Esophagus (tissue), 2 donors: Measurements from ENCODE around the gene ZNF546. TPM values are rescaled to one million over a fixed set of nuclear protein-coding genes. Genes with fewer than 3 reads are reported as not detected.
A peak's percentile ranks its signal among the peaks of the same experiment; 100 is the strongest.

Experiments
- H3K27ac ChIP-seq, 2 donors: one replicate each; pipeline ENCODE4 v1.5.1; 2013; ENCODE audit warnings: low read depth in 2 of 2, mild to moderate bottlenecking in 2 of 2, inconsistent platforms in 1 of 2, low read length in 1 of 2, moderate library complexity in 1 of 2
- H3K27me3 ChIP-seq, 2 donors: one replicate each; pipeline ENCODE4 v1.6.1; 2013; ENCODE audit warnings: low read length in 2 of 2, control low read depth in 1 of 2, mild to moderate bottlenecking in 1 of 2; ENCODE audit not compliant: insufficient read depth in 2 of 2, control insufficient read depth in 1 of 2
- H3K36me3 ChIP-seq, 2 donors: one replicate each; pipeline ENCODE4 v1.6.1; 2013; ENCODE audit warnings: low read length in 1 of 2; ENCODE audit not compliant: control insufficient read depth in 2 of 2, insufficient read depth in 2 of 2
- H3K4me1 ChIP-seq, 2 donors: one replicate each; pipeline ENCODE4 v1.6.1; 2013; ENCODE audit warnings: low read length in 1 of 2; ENCODE audit not compliant: control insufficient read depth in 2 of 2, insufficient read depth in 2 of 2
- H3K4me3 ChIP-seq, 2 donors: one replicate each; pipeline ENCODE4 v1.5.1; 2013; ENCODE audit warnings: low read length in 2 of 2, mild to moderate bottlenecking in 2 of 2, low read depth in 1 of 2, moderate library complexity in 1 of 2
- H3K9me3 ChIP-seq, 2 donors: one replicate each; pipeline ENCODE4 v1.6.1; 2013; ENCODE audit warnings: mild to moderate bottlenecking in 2 of 2, low read depth in 1 of 2, low read length in 1 of 2, moderate library complexity in 1 of 2; ENCODE audit not compliant: control insufficient read depth in 2 of 2, insufficient read depth in 1 of 2
- WGBS, 2 donors: extraction: QIAGEN DNeasy Blood & Tissue Kit; methylation state at CpG; one replicate each; pipeline ENCODE4 v1.1.7; 2013; 5-methylcytosine and 5-hydroxymethylcytosine counted together
- polyA plus RNA-seq, 2 donors: library from polyadenylated mRNA; stranded (reverse); fragments of 200-250 nt; gene quantifications; one replicate each; pipeline ENCODE4 v1.2.3, GENCODE V29; 2013
- donor health status: healthy with polysubstance abuse.
- donor health status: Bipolar disorder and iron deficiency.

Gene ZNF546
- polyA plus RNA-seq, 2 donors, result 0.52 to 0.90 TPM

DNA sequence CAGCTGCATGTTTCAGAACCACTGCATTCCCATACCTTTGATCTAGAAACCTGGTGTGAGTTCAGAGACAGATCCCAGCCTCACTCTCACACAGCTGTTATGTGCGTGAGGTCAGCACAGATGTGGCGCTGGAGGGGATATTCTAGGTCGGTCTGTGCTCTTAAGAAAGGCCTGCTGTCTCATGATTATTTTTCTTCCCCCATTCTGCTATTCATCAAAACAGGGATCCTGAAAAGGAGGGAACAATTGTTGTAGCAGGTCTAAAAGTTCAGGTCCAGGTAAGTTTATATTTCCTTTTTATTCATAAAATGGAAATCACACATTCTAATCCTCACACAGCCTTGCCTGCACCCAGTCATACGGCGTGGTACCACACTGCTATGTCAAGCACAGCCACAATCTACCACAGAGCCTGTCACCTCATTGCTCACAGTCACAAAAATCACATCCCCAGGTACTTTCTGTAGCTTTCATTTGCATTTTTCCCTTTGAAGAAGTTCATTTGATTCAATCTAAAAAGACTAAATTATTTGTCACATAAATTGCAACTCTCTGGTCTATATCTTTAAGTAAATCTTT, 867 bp downstream of the ZNF546 start:
- peak overlapping the region in 1 of 2 donors; percentile 65 for H3K4me3 ChIP-seq
- 67 to 78% methylated on average over 5 of the region's 5 CpGs for WGBS, 2 donors
- no peaks in the 10 kb centered on the region for H3K9me3 ChIP-seq
- H3K27ac ChIP-seq, result peak overlapping the region in 1 of 2 donors; percentile 90
- H3K27me3 ChIP-seq, result no peaks in the 10 kb centered on the region
- no peaks in the 10 kb centered on the region for H3K36me3 ChIP-seq
- H3K4me1 ChIP-seq, result peaks cover 0 to 6% of the 10 kb centered on the region in 2 donors

DNA sequence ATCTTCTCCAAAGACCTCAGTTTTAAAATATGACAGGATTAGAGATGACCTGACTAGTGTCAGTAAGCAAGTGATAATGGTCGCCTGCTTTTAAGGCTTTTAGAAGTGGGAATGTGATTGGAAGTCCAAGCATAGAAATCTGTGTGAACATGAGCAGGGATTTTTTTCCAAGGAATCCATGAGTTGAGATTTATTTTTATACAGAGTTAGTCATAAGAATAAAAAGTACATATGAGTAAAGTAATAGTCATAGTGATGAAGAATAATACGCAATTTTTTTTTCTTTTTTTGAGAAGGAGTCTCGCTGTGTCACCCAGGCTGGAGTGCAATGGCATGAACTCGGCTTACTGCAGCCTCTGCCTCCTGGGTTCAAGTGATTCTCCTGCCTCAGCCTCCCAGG, 1.6 kb downstream of the ZNF546 start:
- no peaks in the 10 kb centered on the region for H3K36me3 ChIP-seq
- no peaks in the 10 kb centered on the region for H3K27me3 ChIP-seq
- no peak overlapping the region for H3K27ac ChIP-seq
- no peak overlapping the region for H3K4me3 ChIP-seq
- peaks cover 0 to 6% of the 10 kb centered on the region in 2 donors for H3K4me1 ChIP-seq
- no peaks in the 10 kb centered on the region for H3K9me3 ChIP-seq
- WGBS, 2 donors, result 87 to 89% methylated on average over 4 of the region's 4 CpGs

DNA sequence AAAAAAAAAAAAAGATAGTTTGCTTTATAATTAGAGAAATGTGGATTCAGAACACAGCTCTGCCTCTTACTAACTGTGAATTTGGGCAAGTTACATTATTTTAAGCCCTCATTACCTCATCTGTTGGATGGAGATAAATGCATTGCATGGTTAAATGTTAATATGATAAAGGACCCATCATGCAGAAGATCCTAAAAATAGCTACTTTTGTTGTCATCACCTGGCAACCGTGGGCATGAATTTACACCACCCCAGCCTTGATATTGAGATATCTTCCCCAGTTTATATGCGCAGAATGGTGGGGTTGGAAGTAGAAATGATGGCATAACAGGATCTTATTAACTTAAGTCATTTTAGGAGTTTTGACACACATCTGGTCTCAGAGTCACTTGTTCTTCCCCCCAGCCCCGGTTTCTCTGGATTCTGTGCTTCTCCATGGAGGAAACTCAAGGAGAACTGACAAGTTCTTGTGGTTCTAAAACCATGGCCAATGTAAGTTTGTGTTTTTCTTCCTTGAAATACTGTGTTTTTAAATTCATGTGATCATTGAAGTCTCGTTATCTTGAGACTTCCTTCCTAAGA, 8.9 kb downstream of the ZNF546 start:
- peaks cover 0 to 2% of the 10 kb centered on the region in 2 donors for H3K4me1 ChIP-seq
- H3K27ac ChIP-seq, result no peak overlapping the region
- H3K27me3 ChIP-seq, result no peaks in the 10 kb centered on the region
- 79 to 85% methylated on average over 4 of the region's 4 CpGs for WGBS, 2 donors
- H3K36me3 ChIP-seq, result peaks cover 4% of the 10 kb centered on the region in 2 donors
- no peaks in the 10 kb centered on the region for H3K9me3 ChIP-seq
- H3K4me3 ChIP-seq, result no peak overlapping the region

DNA sequence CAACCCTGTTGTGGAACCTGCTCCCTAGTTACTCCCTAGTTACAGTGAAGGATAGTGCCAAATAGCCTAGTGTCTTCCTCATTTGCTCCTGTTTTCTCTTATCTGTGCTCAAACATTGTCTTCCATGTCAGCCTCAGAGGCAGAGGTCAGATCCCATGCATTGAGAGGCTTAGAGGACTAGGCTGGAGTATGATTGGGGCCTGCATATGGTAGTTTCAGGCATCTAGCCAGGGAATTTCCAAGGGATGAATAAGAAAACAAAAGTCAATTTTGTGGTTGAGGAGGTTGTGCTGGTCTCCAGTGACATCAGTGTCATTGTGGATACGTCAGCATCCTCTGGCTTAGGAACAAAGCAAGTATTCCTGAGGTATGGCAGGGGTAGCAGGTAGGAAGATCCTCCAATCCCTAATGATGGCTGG, 9.4 kb downstream of the ZNF546 start:
- H3K36me3 ChIP-seq, result peaks cover 4% of the 10 kb centered on the region in 2 donors
- H3K27ac ChIP-seq, result no peak overlapping the region
- 35 to 67% methylated on average over 1 of the region's 1 CpG for WGBS, 2 donors
- H3K4me3 ChIP-seq, result no peak overlapping the region
- peaks cover 0 to 2% of the 10 kb centered on the region in 2 donors for H3K4me1 ChIP-seq
- H3K9me3 ChIP-seq, result no peaks in the 10 kb centered on the region
- H3K27me3 ChIP-seq, result no peaks in the 10 kb centered on the region

DNA sequence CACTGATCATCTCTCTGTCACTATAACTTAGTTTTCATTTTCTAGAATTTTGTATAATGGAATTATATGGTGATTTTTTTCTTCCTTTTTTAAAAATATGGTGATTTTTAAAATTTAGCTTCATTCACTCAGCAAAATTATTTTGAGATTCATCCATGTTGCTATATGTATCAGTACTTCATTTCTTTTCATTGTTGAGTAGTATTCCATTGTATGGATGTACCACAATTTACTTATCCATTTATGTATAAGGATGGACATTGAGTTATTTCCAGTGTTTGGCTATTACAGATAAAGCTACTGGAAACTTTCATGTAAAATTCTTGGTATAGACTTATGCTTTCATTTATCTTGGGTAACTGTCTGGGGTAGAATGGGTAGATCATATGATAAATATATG, 12.8 kb downstream of the ZNF546 start:
- Histone ChIP-seq H3K9me3 (peaks cover 0 to 3% of the 10 kb centered on the region in 2 donors), H3K4me1 (peaks cover 0 to 2% of the 10 kb centered on the region in 2 donors), H3K27me3 (no peaks in the 10 kb centered on the region), H3K36me3 (peaks cover 4% of the 10 kb centered on the region in 2 donors), H3K27ac (no peak overlapping the region), H3K4me3 (no peak overlapping the region)

DNA sequence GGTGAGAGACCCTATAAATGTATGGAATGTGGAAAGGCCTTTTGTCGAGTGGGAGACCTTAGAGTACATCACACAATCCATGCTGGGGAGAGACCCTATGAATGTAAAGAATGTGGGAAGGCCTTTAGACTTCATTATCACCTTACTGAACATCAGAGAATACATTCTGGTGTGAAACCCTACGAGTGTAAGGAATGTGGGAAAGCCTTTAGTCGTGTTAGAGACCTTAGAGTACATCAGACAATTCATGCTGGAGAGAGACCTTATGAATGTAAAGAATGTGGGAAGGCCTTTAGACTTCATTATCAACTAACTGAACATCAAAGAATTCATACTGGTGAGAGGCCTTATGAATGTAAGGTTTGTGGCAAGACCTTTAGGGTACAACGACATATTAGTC, 17.1 kb downstream of the ZNF546 start:
- peaks cover 6 to 12% of the 10 kb centered on the region in 2 donors for H3K9me3 ChIP-seq

DNA sequence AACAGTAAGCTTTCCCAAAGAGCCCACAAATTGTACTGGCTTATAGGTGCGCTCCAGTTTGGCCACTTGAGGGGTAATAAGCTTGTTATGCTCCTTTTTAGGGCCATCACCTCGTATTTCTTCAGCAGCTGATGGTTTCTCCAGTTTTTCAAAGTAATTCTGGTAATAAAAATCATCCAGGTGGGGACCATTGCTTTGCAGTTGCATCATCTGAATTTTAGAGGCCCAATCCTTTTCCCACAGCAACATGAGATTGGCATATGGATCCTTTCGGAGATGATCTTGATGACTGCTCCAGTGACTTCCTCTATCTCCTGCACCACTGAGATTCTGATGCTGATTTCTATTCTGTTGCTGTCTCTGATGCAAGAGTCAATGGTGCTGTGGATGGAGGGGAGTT, 27.1 kb downstream of the ZNF546 start:
- H3K27me3 ChIP-seq, result no peaks in the 10 kb centered on the region

More for the DNA sequence above, 17.1 kb downstream of the ZNF546 start:
- Histone ChIP-seq H3K36me3 (no peaks in the 10 kb centered on the region), H3K27ac (no peak overlapping the region), H3K4me3 (no peak overlapping the region), H3K27me3 (no peaks in the 10 kb centered on the region), H3K4me1 (no peaks in the 10 kb centered on the region)
- WGBS, 2 donors, result 91 to 97% methylated on average over 4 of the region's 4 CpGs

DNA sequence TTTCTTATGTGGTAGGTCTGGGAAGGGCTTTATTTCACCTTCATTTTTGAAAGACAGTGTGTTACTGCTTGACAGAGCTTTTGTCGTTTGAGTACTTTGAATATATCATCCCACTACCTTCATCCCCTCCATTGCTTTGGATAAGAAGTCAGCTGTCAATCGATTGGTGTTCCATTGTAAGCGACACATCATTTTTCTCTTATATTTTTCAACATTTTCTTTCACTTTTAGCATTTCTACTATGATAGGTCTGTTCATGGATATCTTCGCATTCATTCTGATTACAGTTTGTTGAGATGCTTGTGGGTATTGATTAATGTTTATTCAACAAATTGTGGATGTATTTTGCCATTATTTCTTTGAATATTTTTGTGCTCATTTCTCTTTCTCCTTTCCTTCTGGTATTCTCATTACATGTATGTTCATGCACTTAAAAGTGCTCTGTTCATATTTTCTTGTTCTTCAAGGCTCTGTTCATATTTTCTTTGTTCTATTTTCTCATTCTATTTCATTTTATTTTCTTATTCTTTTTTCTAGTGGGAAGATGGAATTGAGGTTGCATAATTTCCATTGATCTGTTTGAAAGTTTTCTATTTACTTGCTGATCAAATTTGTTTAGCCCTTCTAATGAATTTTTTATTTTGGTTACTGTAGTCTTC, 29.2 kb downstream of the ZNF546 start:
- 95 to 97% methylated on average over 4 of the region's 4 CpGs for WGBS, 2 donors
- no peak overlapping the region for H3K4me3 ChIP-seq
- no peaks in the 10 kb centered on the region for H3K4me1 ChIP-seq
- no peak overlapping the region for H3K27ac ChIP-seq
- no peaks in the 10 kb centered on the region for H3K36me3 ChIP-seq
- no peaks in the 10 kb centered on the region for H3K27me3 ChIP-seq
- peaks cover 16 to 20% of the 10 kb centered on the region in 2 donors for H3K9me3 ChIP-seq

More for the DNA sequence above, 27.1 kb downstream of the ZNF546 start:
- Histone ChIP-seq H3K4me1 (no peaks in the 10 kb centered on the region), H3K4me3 (no peak overlapping the region), H3K27ac (no peak overlapping the region), H3K36me3 (no peaks in the 10 kb centered on the region), H3K9me3 (peaks cover 16 to 20% of the 10 kb centered on the region in 2 donors)
- 81 to 83% methylated on average over 3 of the region's 3 CpGs for WGBS, 2 donors

DNA sequence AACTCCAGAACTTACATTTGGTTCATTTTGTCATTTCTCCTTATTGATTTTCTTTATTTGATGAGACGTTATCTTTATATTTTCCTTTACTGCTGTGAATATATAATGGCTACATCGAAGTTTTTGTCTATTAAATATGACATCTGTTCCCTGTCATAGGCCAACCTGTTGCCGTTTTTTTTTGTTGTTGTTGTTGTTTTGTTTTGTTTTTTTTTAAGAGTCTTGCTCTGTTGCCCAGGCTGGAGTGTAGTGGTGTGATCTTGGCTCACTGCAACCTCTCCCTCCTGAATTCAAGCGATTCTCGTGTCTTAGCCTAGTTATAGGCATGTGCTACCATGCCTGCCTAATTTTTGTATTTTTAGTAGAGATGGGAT, 29.7 kb downstream of the ZNF546 start:
- H3K36me3 ChIP-seq, result no peaks in the 10 kb centered on the region
- 96 to 97% methylated on average over 5 of the region's 5 CpGs for WGBS, 2 donors
- peaks cover 16 to 20% of the 10 kb centered on the region in 2 donors for H3K9me3 ChIP-seq
- no peak overlapping the region for H3K4me3 ChIP-seq
- no peak overlapping the region for H3K27ac ChIP-seq
- no peaks in the 10 kb centered on the region for H3K27me3 ChIP-seq
- no peaks in the 10 kb centered on the region for H3K4me1 ChIP-seq
